Adrenal gland (tissue), 12 donors: ENCODE results near the gene LCK. TPM values are rescaled to one million over a fixed set of nuclear protein-coding genes. Genes with fewer than 3 reads are reported as not detected.
A peak's percentile ranks its signal among the peaks of the same experiment; 100 is the strongest.

ENCODE experiments used
- DNase-seq, 7 donors: peaks; one replicate each; pipeline ENCODE4 v3.0.0-alpha.2; 2019 to 2020
- H3K27ac ChIP-seq, 5 donors: fragments of 200-600 bp; sonication (generic) in 4 of 5; 1 replicate in 3 of 5; 2 replicates in 2 of 5; pipeline versions ENCODE4 v1.5.1 to v1.8.0; 2016 to 2020; ENCODE audit warnings: mild to moderate bottlenecking in 1 of 5
- H3K27me3 ChIP-seq: fragments of 200-600 bp; 2 replicates; pipeline ENCODE4 v1.8.0; 2021
- H3K36me3 ChIP-seq, 2 donors: fragments of 200-600 bp; replicated peaks in 1 of 2; 1 replicate in 1 of 2; 2 replicates in 1 of 2; pipeline versions ENCODE4 v1.5.1 to v1.8.0; 2018 to 2022
- H3K4me1 ChIP-seq, 2 donors: fragments of 200-600 bp; replicated peaks in 1 of 2; 1 replicate in 1 of 2; 2 replicates in 1 of 2; pipeline versions ENCODE4 v1.5.1 to v1.8.0; 2018 to 2021
- H3K4me3 ChIP-seq, 4 donors: fragments of 200-600 bp; sonication (generic) in 3 of 4; one replicate each; pipeline ENCODE4 v1.5.1; 2016 to 2018
- H3K9me3 ChIP-seq, 3 donors: fragments of 200-600 bp; sonication (generic) in 1 of 3; replicated peaks in 1 of 3; 1 replicate in 2 of 3; 2 replicates in 1 of 3; pipeline versions ENCODE4 v1.5.1 to v1.8.0; 2016 to 2021
- CTCF ChIP-seq, 6 experiments: fragments of 450-650 bp in 4 of 6; fragments of 200-600 bp in 2 of 6; sonication (generic) in 1 of 6; IDR thresholded peaks; 1 replicate in 5 of 6; 2 replicates in 1 of 6; pipeline versions ENCODE4 v1.5.1 to v1.8.0; 2016 to 2021; ENCODE audit warnings: antibody characterized with exemption in 6 of 6, mild to moderate bottlenecking in 2 of 6, moderate library complexity in 1 of 6
- POLR2A ChIP-seq, 2 donors: fragments of 450-650 bp; IDR thresholded peaks; one replicate each; pipeline ENCODE4 v1.6.1; 2017; ENCODE audit warnings: antibody characterized with exemption in 2 of 2, mild to moderate bottlenecking in 2 of 2, moderate library complexity in 1 of 2
- WGBS, 4 donors: extraction: QIAGEN DNeasy Blood & Tissue Kit in 2 of 4; methylation state at CpG; one replicate each; pipeline versions ENCODE4 v1.1.5 to v1.1.7; 2013 to 2017; 5-methylcytosine and 5-hydroxymethylcytosine counted together
- intact Hi-C, 2 donors: fragments of 100-400 bp; cut with DNase I; formaldehyde crosslinking; loops; one replicate each; pipeline versions ENCODE4 v1.14.1 to v1.15.0; 2022 to 2023
- polyA plus RNA-seq, 3 donors: library from polyadenylated mRNA; stranded (reverse); fragments of 200-250 nt in 2 of 3; fragments of 350-450 nt in 1 of 3; fragmentation: Illumina TruSeq in 1 of 3; extraction: RNeasy Lipid Tissue Mini Kit (QIAGEN cat#74804) in 1 of 3; gene quantifications; one replicate each; pipeline ENCODE4 v1.2.3, GENCODE V29; 2013 to 2014
- total RNA-seq, 9 donors: library from RNA; depleted of rRNA in 4 of 9; stranded (reverse); fragments of >200 nt in 4 of 9; fragments of 120-200 nt in 1 of 9; fragmentation: NEBNext Ultra II Directional in 1 of 9; extraction: Animal tissue kit (Norgen Biotek cat#: 25700) in 1 of 9; gene quantifications; one replicate each; pipeline versions ENCODE4 v1.1.0 to v1.2.4, GENCODE V29; 2013 to 2023
- donor health status: healthy with polysubstance abuse.
- donor health status: Bipolar disorder and iron deficiency.
- donor health status: DM: yes; HTN: yes; CAD: no.
- donor health status: DM: no; HTN: no; CAD: no.
- donor health status: DM: no; HTN: no; CAD: no.
- donor health status: DM: yes; HTN: yes; CAD: no.

LCK gene
- total and polyA plus RNA-seq, 12 donors: 0.30 to 2.9 (median 1.8) TPM

DNA sequence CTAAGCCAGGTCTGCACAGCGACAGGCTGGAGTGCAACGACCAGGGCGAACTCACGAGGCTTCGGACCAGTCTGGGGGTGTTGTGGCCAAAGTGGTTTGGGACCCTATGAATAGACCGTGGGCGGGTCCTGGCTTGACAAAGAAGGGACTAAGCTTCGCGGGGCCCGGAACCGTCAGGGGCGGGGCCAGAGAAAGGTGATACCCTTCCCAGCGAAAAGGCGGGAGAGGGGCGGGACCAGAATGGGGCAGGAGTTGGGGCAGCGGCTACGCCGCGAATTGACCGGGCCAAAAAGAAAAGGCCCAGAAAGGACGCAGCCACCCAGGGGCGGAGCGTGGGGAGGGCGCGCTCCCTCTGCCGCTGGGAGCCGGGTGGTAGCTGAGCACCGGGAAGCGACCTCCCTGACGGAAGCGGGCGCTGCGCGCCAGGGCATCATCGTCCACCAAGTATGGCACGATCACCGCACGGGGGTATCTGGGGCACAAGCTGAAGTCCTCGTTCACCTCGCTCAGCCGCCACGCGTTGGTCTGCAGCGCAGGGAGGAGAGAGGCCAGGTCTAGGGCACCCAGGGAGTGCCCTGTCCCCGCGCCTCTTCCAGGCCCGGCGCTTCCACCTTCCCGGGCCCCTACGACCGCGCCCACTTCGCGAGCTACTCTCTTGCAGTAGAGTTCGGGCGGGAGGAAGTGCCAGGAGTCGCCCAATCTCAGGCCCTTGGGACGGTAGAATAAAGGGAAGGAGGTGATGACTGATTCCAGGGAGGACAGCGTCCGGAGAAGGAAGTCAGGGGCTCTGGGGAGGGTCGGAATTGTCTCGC is 10.7 kb upstream of the LCK start:
- Histone ChIP-seq H3K4me1 (peaks cover 24 to 41% of the 10 kb centered on the region in 2 donors), H3K9me3 (no peaks in the 10 kb centered on the region), H3K27me3 (no peaks in the 10 kb centered on the region), H3K36me3 (no peaks in the 10 kb centered on the region), H3K27ac (peak overlapping the region; percentile 68 to 95 (median 83)), H3K4me3 (peak overlapping the region; percentile 15 to 60 (median 45))
- peak; percentile 83 to 93 (median 86) for DNase-seq
- TF ChIP-seq POLR2A (IDR thresholded peaks at IDR 0.05): peak; percentile 51 to 92
- TF ChIP-seq CTCF (IDR thresholded peaks at IDR 0.05): peak in 4 of 6 experiments; percentile 11 to 31 (median 28)
- 0 to 2% (median 1%) methylated on average over 14 to 62 of the region's 62 CpGs for WGBS, 4 donors
- intact Hi-C loops: no loop called here

DNA sequence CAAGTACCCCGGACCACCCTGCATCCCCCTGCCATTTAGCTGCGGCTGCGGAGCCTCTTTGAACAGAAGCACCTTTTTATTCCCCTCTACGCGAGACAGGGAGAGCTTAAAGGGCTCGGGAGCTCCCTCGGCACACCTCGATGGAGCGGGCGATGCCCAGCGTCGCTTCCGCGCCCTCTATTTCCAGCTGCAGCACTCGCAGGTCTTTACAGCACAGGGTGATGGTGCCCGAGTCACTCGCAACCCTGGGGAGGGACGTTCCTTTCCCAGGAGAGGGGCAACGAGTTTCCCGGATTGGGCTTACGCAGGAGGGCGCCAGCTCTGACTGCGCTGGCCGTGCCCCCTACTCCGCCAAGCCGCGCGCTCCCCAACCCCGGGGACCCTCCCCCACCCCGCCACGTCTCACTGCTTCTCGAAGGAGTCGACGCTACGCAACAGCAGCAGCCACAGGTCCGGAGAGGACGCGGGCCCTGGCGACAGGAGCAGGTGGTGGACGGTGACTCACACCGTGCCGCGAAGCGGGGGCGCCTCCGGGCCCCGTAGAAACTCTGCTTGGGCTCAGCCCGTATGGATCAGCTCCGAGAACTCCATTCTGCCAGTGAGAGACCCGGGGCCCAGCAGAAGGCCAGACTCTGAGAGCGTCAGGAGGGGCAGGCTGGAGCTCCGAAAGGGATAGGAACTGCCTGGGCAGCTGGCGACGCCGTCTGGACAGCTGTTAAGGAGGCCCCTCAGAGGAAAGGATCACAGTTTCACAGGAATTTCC is 9.9 kb upstream of the LCK start:
- DNase-seq: peak; percentile 75 to 89 (median 81)
- intact Hi-C loops: no loop called here
- Histone ChIP-seq H3K27ac (peak overlapping the region; percentile 68 to 95 (median 83)), H3K9me3 (no peaks in the 10 kb centered on the region), H3K4me3 (peak overlapping the region; percentile 15 to 60 (median 45)), H3K36me3 (no peaks in the 10 kb centered on the region), H3K4me1 (peaks cover 18 to 38% of the 10 kb centered on the region in 2 donors), H3K27me3 (no peaks in the 10 kb centered on the region)
- WGBS, 4 donors: 1 to 7% (median 3%) methylated on average over 6 to 55 of the region's 55 CpGs
- TF ChIP-seq POLR2A (IDR thresholded peaks at IDR 0.05): peak in 1 of 2 donors; percentile 62
- TF ChIP-seq CTCF (IDR thresholded peaks at IDR 0.05): peak in 1 of 6 experiments; percentile 1

- Histone ChIP-seq H3K36me3 (no peaks in the 10 kb centered on the region), H3K27ac (peak overlapping the region in 2 of 5 donors; percentile 46 to 92), H3K4me1 (peaks cover 12 to 33% of the 10 kb centered on the region in 2 donors), H3K9me3 (no peaks in the 10 kb centered on the region), H3K27me3 (no peaks in the 10 kb centered on the region), H3K4me3 (peak overlapping the region in 1 of 4 donors; percentile 13)
- no peak for TF ChIP-seq CTCF (IDR thresholded peaks at IDR 0.05)
- DNase-seq: peak in 1 of 7 donors; percentile 31
- intact Hi-C loops: no loop called here
- 27 to 35% (median 34%) methylated on average over 6 to 7 of the region's 7 CpGs for WGBS, 4 donors
Observed at GRCh38 chr1:32242341-32242851, 8.7 kb upstream of the LCK start.

DNA sequence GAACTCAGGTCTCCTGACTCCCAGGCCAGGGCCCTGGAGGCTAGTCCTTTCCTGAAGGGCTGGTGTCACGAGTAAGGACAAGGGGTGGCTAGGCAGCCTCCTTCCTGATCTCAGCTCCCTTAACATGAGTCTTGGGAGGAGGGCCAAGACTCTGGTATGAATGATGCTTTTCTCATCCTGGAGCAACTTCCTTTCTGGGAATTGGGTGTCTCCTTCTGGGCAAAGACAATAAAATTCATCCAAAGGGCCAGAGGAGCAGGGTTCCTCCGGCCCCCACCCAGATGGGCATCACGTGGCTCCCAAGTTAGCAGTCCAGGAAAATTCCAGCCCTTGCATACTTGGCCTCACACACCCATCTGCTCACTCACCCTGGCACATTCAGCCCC is 4.2 kb upstream of the LCK start, which contains the start of gene FAM167B:
Gene FAM167B (plus strand): TSS at position 335 of the 386 bp plus-strand sequence. CDS start 200 bp downstream, outside the sequence.
- H3K4me3 ChIP-seq: no peak within 1 kb of the TSS
- TF ChIP-seq CTCF (IDR thresholded peaks at IDR 0.05): no peak
- TF ChIP-seq POLR2A (IDR thresholded peaks at IDR 0.05): no peak
- DNase-seq: peak in 6 of 7 donors; percentile 48 to 81 (median 63)
- intact Hi-C loops: loop anchor here in 1 of 2 donors (5.0 kb wide), 1 partner anchor 45 kb away; the partner anchor contains the start of gene CCDC28B
- H3K4me1 ChIP-seq: peaks cover 7 to 28% of the 10 kb centered on the region in 2 donors
- WGBS, 4 donors: 47 to 72% (median 60%) methylated on average over 2 to 3 of the region's 3 CpGs
- peak within 1 kb of the TSS in 4 of 5 donors; percentile 32 to 89 (median 60) for H3K27ac ChIP-seq
- no peaks in the 10 kb centered on the region for H3K27me3 ChIP-seq
- no peaks in the 10 kb centered on the region for H3K9me3 ChIP-seq
- no peaks in the 10 kb centered on the region for H3K36me3 ChIP-seq
